ENCODE measurements around the gene RGL3. TPM values are rescaled to one million over a fixed set of nuclear protein-coding genes. Genes with fewer than 3 reads are reported as not detected.
"Not testable (repeated sequence)": the region's sequence is repeated elsewhere in the genome, so short reads cannot be mapped to it uniquely, and the experiment has no call there.

The RGL3 gene
- total and polyA plus RNA-seq, 5 experiments from 2014 or later, result not detected

DNA sequence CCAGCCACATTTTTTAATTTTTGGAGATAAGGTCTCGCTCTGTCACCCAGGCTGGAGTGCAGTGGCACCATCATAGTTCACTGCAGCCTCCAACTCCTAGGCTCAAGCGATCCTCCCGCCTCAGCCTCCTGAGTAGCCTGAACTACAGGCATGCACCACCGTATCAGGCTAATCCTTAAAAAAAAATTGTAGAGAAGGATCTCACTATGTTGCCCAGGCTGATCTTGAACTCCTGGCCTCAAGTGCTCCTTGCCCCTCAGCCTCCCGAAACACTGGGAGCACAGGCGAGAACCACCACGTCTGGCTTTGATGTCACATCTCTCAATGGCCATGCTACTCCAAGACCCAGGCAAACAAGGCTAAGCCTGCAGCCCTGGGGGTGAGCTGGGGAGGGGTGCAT is 37.5 kb upstream of the RGL3 start:
- no peak for ATAC-seq
- DNase-seq, result no peak
- POLR2A ChIA-PET, result interaction anchor here (0.5 kb wide), 1 partner anchor 17 kb away, joined by 3 read pairs; no protein-coding TSS in a partner anchor
- Mint-ChIP-seq H3K36me3 (no peaks in the 10 kb centered on the region), H3K9me3 (no peaks in the 10 kb centered on the region), H3K27ac (no peak overlapping the region), H3K4me1 (peaks cover 0 to 3% (median 1%) of the 10 kb centered on the region in 4 donors), H3K4me3 (no peak overlapping the region), H3K27me3 (peaks cover 3 to 31% (median 15%) of the 10 kb centered on the region in 5 donors)

DNA sequence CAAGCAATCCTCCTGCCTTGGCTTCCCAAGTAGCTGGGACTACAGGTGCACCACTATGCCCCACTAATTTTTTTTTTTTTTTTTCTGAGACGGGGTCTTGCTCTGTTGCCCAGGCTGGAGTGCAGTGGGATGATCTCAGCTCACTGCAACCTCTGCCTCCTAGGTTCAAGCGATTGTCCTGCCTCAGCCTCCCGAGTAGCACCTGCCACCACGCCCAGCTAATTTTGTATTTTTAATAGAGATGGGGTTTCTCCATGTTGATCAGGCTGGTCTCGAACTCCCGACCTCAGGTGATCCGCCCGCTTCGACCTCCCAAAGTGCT is 36.1 kb upstream of the RGL3 start:
- Mint-ChIP-seq H3K27me3 (peaks cover 0 to 23% (median 10%) of the 10 kb centered on the region in 5 donors), H3K27ac (peak overlapping the region in 1 of 10 donors; percentile 37)
- DNase-seq, H3K9me3 Mint-ChIP-seq, H3K4me3 Mint-ChIP-seq, H3K4me1 Mint-ChIP-seq, ATAC-seq, POLR2A ChIA-PET, H3K36me3 Mint-ChIP-seq: not testable (repeated sequence)

DNA sequence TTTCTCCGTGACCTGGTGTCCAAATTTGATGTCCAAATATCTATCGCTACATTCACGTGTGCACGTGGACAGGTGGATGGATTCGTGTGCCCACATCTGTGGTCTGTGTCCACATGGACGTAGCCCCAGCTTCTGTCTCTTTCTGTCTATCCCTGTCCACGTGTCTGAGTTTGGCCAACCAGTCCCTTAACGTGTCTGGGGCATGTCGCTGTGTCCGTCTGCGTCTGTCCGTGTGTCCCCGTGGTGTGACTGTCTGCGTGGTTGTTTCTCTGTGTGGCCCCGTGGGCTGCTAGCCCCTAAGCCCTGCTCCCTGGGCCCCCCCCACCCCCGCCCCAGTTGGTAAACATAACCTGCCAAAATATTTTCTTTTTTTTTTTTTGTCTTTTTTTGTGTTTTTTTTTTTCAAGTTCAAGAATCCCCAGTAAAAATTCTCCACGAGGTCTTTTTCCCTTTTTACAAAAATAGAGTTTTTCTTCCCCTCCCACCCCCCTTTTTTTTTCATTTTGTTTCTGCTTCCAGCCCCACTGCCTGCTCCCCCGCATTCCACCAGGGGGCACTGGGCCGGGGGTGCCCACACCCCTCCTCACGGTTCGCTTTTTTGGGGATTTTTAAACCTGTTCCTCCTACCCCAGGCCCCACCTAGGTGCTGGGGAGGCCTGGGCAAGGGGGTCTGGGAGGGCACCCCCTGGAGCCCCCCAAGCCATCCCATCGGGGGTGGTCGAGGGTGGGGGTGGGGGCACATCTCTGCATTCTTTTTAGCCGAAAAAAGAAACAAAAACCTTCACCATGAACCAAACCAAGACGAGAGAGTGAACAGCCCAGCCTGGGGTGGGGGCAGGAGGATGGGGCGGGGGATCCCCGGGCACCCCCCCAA is 34.6 kb upstream of the RGL3 start:
- DNase-seq, result peak in 1 of 10 donors; percentile 13
- Mint-ChIP-seq H3K27ac (no peak overlapping the region), H3K27me3 (peaks cover 0 to 13% (median 4%) of the 10 kb centered on the region in 5 donors), H3K4me3 (no peak overlapping the region), H3K36me3 (peaks cover 0 to 21% (median 2%) of the 10 kb centered on the region in 3 donors), H3K4me1 (peaks cover 0 to 3% (median 1%) of the 10 kb centered on the region in 4 donors), H3K9me3 (no peaks in the 10 kb centered on the region)
- POLR2A ChIA-PET, result no interaction called here
- ATAC-seq, result peak; percentile 38 to 49

DNA sequence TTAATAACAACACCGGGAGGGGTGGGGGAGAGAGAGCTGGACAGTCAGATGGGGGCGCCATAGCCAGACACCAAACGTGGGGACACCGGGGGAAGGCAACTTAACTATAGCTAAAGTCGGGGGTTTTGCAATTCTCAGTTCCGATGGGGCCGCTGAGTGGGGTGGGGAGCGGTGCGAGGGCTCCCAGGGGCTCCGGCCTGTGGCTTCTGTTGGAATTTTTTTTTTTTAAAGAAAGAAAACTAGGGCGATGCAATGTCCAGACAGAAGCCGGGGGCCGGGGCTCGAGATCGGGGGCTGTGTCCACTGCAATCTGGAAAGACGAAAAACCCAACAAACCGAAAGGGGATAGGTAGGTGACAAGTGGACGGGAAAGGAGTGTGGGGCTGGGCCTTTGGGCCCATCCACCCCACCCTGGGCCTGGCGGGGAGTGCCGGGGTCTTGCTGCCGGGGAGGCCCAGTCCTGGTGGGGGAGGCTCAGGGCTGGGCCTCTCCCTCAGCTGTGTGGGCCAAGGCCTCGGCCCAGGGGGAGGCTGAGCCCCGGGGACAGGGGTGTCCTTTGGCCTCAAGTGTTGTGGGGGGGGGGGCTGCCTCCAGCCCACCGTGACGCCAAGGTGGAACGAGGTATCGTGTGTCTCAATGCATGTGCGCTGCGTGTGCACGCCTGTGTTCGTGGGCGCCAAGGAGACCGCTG is 33.7 kb upstream of the RGL3 start:
- Mint-ChIP-seq H3K4me1 (peaks cover 0 to 3% (median 0%) of the 10 kb centered on the region in 4 donors), H3K4me3 (no peak overlapping the region), H3K27ac (peak overlapping the region in 1 of 10 donors; percentile 47), H3K36me3 (peaks cover 0 to 25% (median 2%) of the 10 kb centered on the region in 3 donors), H3K9me3 (no peaks in the 10 kb centered on the region), H3K27me3 (peaks cover 0 to 5% (median 0%) of the 10 kb centered on the region in 5 donors)
- DNase-seq, result no peak
- POLR2A ChIA-PET, result interaction anchor here (1.1 kb wide), 1 partner anchor 138 kb away, joined by 4 read pairs; no protein-coding TSS in a partner anchor
- no peak for ATAC-seq

DNA sequence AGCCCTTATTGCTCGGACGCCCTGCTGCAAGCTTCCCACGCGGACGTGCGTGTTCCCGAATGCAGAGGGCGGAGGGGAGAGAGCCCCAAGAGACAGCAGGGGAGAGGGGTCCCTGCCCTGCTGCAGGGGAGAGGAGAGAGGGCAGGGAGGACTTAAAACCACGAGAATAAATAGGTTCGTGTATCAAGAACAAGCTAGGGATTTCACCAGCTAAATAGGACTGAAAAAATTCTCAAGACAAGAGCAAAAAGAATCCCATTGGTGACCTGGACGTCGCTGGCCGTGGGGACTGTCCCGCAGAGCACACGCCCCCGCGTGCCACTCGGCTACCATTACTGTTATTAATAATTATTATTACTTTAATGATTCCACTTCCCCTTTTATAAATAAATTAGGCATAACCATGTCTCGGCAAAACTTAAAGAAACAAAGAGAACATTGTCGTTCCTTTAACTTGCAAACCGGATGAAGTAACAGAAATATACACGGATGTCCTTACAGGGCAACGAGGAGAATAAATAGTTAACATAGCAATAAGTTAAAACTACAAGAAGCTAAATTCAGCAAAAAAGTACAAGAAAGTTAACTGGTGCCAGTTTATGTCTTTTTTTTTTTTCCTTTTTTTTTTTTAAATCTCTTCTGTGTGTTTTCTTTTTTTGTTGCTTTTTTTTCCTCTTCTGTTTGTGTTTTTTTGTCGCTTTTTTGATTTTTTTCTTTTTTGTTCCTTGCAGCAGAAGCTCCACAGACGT is 32.9 kb upstream of the RGL3 start:
- Mint-ChIP-seq H3K27me3 (peaks cover 0 to 5% (median 0%) of the 10 kb centered on the region in 5 donors), H3K36me3 (peaks cover 0 to 25% (median 2%) of the 10 kb centered on the region in 3 donors), H3K27ac (peak overlapping the region in 1 of 10 donors; percentile 47), H3K9me3 (no peaks in the 10 kb centered on the region), H3K4me3 (no peak overlapping the region), H3K4me1 (peaks cover 0 to 3% (median 0%) of the 10 kb centered on the region in 4 donors)
- DNase-seq (no peak), ATAC-seq (no peak)
- POLR2A ChIA-PET, result interaction anchor here (0.7 to 1.1 kb wide), 2 partner anchors 137 to 146 kb away, joined by 3 to 4 read pairs; no protein-coding TSS in a partner anchor

DNA sequence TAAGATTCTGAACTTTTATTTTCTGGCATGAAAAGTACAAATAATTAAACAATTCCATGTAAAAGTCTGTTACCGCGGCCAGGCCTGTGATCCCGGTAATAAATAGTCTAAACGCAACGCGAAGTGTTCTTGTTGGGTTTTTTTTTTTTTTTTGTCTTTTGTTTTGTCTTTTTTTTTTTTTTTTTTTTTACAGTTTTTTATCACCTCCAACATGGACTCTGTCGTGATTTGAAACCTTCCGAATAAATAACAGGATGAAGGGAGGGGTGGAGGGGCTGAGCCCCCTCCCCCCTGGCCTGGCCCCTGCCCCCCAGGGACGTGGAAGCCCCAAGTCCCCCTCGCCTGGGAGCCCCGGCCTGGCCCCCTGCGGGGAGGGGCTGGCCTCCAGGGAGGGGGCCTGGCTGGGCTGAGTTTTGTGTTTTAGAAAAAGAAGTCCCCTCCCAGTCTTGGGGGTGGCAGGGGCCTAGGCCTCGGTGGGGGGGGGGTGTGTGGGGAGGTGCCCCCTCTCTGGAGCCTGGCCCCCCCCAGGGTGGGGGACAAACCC is 32.3 kb upstream of the RGL3 start:
- Mint-ChIP-seq H3K4me3 (no peak overlapping the region), H3K27me3 (peaks cover 0 to 5% (median 0%) of the 10 kb centered on the region in 5 donors), H3K36me3 (peaks cover 0 to 28% (median 2%) of the 10 kb centered on the region in 3 donors), H3K4me1 (peaks cover 0 to 5% (median 0%) of the 10 kb centered on the region in 4 donors), H3K9me3 (no peaks in the 10 kb centered on the region), H3K27ac (no peak overlapping the region)
- POLR2A ChIA-PET, result interaction anchor here (0.7 kb wide), 1 partner anchor 147 kb away, joined by 3 read pairs; no protein-coding TSS in a partner anchor
- ATAC-seq (no peak), DNase-seq (no peak)

DNA sequence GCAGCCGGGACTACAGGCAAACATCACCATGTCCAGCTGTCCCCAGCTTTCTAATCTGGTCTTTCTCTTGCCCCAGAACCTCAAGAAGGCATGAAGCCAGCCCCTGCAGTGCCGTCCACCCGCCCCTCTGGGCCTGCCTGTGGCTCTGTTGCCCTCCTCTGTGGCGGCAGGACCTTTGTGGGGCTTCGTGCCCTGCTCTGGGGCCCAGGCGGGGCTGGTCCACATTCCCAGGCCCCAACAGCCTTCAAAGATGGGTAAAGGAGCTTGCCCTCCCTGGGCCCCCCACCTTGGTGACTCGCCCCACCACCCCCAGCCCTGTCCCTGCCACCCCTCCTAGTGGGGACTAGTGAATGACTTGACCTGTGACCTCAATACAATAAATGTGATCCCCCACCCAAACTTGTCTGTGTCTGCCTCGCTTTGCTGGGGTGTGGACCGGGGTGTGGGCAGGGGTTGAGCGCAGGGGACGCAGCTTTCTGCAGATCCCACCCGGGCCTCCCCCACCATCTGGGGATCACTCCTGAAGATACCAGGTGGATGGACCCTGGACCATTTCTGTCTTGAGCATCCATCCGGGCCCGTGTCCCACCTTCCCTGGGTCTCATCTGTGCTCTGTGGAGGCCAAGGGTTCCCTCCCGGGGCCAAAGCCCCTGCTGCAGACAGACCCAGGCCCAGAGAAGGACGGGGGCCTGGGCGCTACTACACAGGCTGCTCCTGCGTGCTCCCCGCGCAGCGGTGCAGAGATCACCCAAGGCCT is 31.6 kb upstream of the RGL3 start:
- Mint-ChIP-seq H3K4me3 (no peak overlapping the region), H3K27ac (no peak overlapping the region), H3K9me3 (no peaks in the 10 kb centered on the region), H3K36me3 (peaks cover 0 to 28% (median 2%) of the 10 kb centered on the region in 3 donors), H3K27me3 (peaks cover 0 to 5% (median 0%) of the 10 kb centered on the region in 5 donors), H3K4me1 (peaks cover 0 to 5% (median 0%) of the 10 kb centered on the region in 4 donors)
- POLR2A ChIA-PET, result no interaction called here
- ATAC-seq, result no peak
- no peak for DNase-seq

DNA sequence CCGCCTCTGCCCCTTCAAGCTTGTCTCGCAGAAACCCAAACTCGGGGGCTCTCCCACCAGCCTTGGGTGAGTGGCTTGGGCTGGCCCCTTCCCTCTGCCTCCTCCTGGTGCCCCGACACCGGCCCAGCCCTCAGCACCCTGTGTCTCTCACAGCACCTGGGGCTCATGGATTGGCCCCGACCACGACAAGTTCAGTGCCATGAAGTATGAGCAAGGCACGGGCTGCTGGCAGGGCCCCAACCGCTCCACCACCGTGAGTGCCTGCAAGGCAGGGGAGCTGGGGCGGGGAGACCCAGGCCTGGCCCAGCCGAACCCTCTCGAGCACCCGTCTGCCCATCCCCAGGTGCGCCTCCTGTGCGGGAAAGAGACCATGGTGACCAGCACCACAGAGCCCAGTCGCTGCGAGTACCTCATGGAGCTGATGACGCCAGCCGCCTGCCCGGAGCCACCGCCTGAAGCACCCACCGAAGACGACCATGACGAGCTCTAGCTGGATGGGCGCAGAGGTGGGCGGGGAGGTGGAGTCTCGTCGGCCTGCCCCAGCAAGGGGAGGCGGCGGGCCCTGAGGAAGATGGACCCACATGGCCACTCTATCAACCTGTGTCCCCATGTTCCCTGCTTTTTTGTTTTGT is 29.9 kb upstream of the RGL3 start:
- Mint-ChIP-seq H3K4me1 (peaks cover 0 to 5% (median 0%) of the 10 kb centered on the region in 4 donors), H3K27ac (no peak overlapping the region)
- DNase-seq, result no peak

DNA sequence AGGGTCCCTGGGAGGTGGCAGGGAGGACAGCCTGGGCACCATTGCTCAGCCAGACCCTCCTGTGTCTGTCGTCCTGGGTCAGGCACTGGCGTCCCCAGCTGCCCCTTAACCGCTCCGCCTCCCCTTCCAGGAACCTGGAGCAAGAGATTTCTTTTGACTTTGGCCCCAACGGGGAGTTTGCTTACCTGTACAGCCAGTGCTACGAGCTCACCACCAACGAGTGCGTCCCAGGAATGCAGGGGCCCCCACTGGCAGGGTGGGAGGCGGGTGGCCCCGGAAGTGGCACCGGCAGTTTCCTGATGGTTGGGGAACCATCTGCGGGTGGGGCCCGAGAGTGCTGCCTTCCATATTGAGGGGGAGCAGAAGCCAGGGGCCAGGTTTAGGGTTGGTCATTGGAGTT is 29.3 kb upstream of the RGL3 start:
- no peaks in the 10 kb centered on the region for H3K9me3 Mint-ChIP-seq
- no peak overlapping the region for H3K4me3 Mint-ChIP-seq
- no peak overlapping the region for H3K27ac Mint-ChIP-seq
- peaks cover 0 to 47% (median 2%) of the 10 kb centered on the region in 3 donors for H3K36me3 Mint-ChIP-seq
- POLR2A ChIA-PET, result no interaction called here
- no peak for DNase-seq
- ATAC-seq, result no peak
- H3K4me1 Mint-ChIP-seq, result peaks cover 0 to 5% (median 0%) of the 10 kb centered on the region in 4 donors
- H3K27me3 Mint-ChIP-seq, result peaks cover 0 to 4% (median 0%) of the 10 kb centered on the region in 5 donors

More for the DNA sequence above, 29.9 kb upstream of the RGL3 start:
- Mint-ChIP-seq H3K4me3 (no peak overlapping the region), H3K9me3 (no peaks in the 10 kb centered on the region), H3K27me3 (peaks cover 0 to 5% (median 0%) of the 10 kb centered on the region in 5 donors), H3K36me3 (peaks cover 0 to 42% (median 2%) of the 10 kb centered on the region in 3 donors)
- ATAC-seq, result no peak
- POLR2A ChIA-PET, result no interaction called here

DNA sequence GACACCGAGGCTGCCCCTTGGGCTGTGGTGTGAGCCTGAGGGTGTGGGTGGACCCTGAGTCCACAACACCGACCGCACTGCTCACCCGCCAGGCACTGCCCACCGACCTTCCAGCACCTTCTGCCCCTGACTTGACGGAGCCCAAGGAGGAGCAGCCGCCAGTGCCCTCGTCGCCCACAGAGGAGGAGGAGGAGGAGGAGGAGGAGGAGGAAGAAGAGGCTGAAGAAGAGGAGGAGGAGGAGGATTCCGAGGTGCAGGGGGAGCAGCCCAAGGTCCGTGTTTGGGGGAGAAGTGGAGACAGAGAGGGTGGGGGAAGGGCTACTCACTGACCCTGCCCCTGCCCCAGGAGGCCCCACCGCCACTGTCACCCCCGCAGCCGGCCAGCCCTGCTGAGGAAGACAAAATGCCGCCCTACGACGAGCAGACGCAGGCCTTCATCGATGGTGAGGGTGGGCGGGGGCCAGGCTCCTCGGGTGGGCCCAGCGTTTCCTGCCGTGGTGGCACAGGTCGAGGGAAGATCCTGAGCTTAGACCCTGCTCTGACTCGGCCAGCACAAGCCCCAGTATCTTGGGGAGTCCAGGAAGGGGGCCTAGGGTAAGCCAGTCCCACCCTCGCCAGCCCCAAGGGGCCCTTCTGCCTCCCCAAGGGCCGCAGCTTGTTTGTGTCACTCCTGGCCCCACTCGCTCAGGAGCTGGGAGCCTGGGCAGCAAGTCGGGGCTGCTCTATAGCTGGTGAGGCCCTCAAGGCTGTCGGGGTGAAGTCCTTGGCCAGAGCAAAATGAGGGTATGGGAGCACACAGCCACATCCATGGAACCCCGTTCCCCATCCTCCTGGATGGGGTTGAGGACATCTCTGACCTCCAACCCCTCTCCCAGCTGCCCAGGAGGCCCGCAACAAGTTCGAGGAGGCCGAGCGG is 28.5 kb upstream of the RGL3 start:
- H3K27ac Mint-ChIP-seq, result no peak overlapping the region
- no peak overlapping the region for H3K4me3 Mint-ChIP-seq
- DNase-seq, result no peak
- peaks cover 0 to 2% (median 0%) of the 10 kb centered on the region in 5 donors for H3K27me3 Mint-ChIP-seq
- POLR2A ChIA-PET, result no interaction called here
- peaks cover 0 to 52% (median 2%) of the 10 kb centered on the region in 3 donors for H3K36me3 Mint-ChIP-seq
- no peaks in the 10 kb centered on the region for H3K9me3 Mint-ChIP-seq
- H3K4me1 Mint-ChIP-seq, result peaks cover 0 to 2% (median 0%) of the 10 kb centered on the region in 4 donors
- ATAC-seq, result no peak

Measured in naive thymus-derived CD8-positive, alpha-beta T cell (primary cell).